OCI-LY3 (cell line): Measurements from ENCODE around the gene AGPAT4.

Source experiments
- H2AFZ ChIP-seq: fragments of 200-600, 300-600 bp; shearing (Covaris generic); 2 replicates; pipeline ENCODE4 v1.6.0; 2014; ENCODE audit warnings: antibody characterized with exemption, low read depth, low read length
- H3K27ac ChIP-seq: fragments of 200-600, 300-600 bp; sonication (generic); 2 replicates; pipeline ENCODE4 v1.5.1; 2014; ENCODE audit warnings: mild to moderate bottlenecking, low read length, moderate library complexity, mixed read lengths
- H3K27me3 ChIP-seq: fragments of 200-600, 300-600 bp; sonication (generic); 2 replicates; pipeline ENCODE4 v1.6.1; 2014; ENCODE audit warnings: low read depth, low read length, mixed read lengths
- H3K36me3 ChIP-seq: fragments of 200-600, 300-600 bp; sonication (generic); replicated peaks from 2 replicates; pipeline ENCODE3; 2014; ENCODE audit warnings: low read depth, low read length, mixed read lengths
- H3K4me1 ChIP-seq: fragments of 300-600, 200-600 bp; sonication (generic); 2 replicates; pipeline ENCODE4 v1.6.1; 2014; ENCODE audit warnings: low read length, mixed read lengths
- H3K4me2 ChIP-seq: fragments of 200-600, 300-600 bp; sonication (generic); 2 replicates; pipeline ENCODE4 v1.6.1; 2014; ENCODE audit warnings: low read length, mixed read lengths
- H3K4me3 ChIP-seq: fragments of 300-600, 200-600 bp; sonication (generic); 2 replicates; pipeline ENCODE4 v1.5.1; 2014; ENCODE audit warnings: antibody characterized with exemption, mild to moderate bottlenecking, low read length, moderate library complexity
- H3K79me2 ChIP-seq: fragments of 300-600, 200-600 bp; shearing (Covaris generic); 2 replicates; pipeline ENCODE4 v1.6.1; 2014; ENCODE audit warnings: mild to moderate bottlenecking, low read length, mixed read lengths
- H3K9ac ChIP-seq: fragments of 300-600, 200-600 bp; shearing (Covaris generic); 2 replicates; pipeline ENCODE4 v1.6.0; 2014; ENCODE audit warnings: mild to moderate bottlenecking, low read length, moderate library complexity
- H3K9me3 ChIP-seq: fragments of 200-600, 300-600 bp; shearing (Covaris generic); 2 replicates; pipeline ENCODE4 v1.6.1; 2014; ENCODE audit warnings: low read length, mixed read lengths; ENCODE audit not compliant: insufficient read depth
- H4K20me1 ChIP-seq: fragments of 200-600, 300-600 bp; sonication (generic); 2 replicates; pipeline ENCODE4 v1.6.1; 2016; ENCODE audit warnings: low read length, mixed read lengths; ENCODE audit not compliant: insufficient read depth
- EZH2phosphoT487 ChIP-seq: fragments of 200-600 bp; shearing (Covaris generic); IDR thresholded peaks from 2 replicates; pipeline ENCODE4 v1.6.1; 2018; ENCODE audit warnings: antibody characterized with exemption, mixed run types, low read depth
- TF ChIP-seq, protein P1 (sequence below): fragments of 200-600, 300-600 bp; sonication (generic); IDR thresholded peaks from 2 replicates; pipeline ENCODE4 v1.5.1; 2014; ENCODE audit warnings: antibody characterized with exemption, low read length, low read depth

The AGPAT4 gene

DNA sequence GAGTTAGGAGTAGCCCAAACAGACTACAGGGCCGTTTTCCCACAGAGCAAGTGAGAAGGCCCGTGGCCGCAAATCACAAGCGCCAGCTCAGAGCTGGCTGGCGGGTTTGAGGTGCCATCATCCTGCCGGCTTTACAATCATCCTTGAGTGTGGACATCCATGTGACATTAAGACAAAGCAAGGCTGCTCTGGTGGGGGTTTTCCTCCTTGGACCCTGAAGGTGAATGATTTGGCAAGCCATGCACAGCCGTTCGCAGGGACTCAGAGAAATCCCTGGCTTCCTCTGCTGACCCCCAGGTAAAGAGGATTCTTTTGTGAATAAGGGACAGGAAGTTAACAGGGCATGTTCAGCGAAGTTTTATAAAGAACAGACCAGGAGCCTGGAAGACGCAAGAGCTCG, 137.2 kb downstream of the AGPAT4 start:
- Histone ChIP-seq H3K27me3 (no peaks in the 10 kb centered on the region), H3K9me3 (no peaks in the 10 kb centered on the region), H3K27ac (no peak overlapping the region), H3K4me1 (peaks cover 18% of the 10 kb centered on the region), H3K36me3 (no peaks in the 10 kb centered on the region), H2AFZ (no peak overlapping the region), H3K4me3 (no peak overlapping the region), H3K4me2 (no peak overlapping the region), H4K20me1 (no peaks in the 10 kb centered on the region), H3K79me2 (no peaks in the 10 kb centered on the region), H3K9ac (no peak overlapping the region)
- TF ChIP-seq, protein P1, sequence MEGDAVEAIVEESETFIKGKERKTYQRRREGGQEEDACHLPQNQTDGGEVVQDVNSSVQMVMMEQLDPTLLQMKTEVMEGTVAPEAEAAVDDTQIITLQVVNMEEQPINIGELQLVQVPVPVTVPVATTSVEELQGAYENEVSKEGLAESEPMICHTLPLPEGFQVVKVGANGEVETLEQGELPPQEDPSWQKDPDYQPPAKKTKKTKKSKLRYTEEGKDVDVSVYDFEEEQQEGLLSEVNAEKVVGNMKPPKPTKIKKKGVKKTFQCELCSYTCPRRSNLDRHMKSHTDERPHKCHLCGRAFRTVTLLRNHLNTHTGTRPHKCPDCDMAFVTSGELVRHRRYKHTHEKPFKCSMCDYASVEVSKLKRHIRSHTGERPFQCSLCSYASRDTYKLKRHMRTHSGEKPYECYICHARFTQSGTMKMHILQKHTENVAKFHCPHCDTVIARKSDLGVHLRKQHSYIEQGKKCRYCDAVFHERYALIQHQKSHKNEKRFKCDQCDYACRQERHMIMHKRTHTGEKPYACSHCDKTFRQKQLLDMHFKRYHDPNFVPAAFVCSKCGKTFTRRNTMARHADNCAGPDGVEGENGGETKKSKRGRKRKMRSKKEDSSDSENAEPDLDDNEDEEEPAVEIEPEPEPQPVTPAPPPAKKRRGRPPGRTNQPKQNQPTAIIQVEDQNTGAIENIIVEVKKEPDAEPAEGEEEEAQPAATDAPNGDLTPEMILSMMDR = no peak
- no peak for TF ChIP-seq EZH2phosphoT487

DNA sequence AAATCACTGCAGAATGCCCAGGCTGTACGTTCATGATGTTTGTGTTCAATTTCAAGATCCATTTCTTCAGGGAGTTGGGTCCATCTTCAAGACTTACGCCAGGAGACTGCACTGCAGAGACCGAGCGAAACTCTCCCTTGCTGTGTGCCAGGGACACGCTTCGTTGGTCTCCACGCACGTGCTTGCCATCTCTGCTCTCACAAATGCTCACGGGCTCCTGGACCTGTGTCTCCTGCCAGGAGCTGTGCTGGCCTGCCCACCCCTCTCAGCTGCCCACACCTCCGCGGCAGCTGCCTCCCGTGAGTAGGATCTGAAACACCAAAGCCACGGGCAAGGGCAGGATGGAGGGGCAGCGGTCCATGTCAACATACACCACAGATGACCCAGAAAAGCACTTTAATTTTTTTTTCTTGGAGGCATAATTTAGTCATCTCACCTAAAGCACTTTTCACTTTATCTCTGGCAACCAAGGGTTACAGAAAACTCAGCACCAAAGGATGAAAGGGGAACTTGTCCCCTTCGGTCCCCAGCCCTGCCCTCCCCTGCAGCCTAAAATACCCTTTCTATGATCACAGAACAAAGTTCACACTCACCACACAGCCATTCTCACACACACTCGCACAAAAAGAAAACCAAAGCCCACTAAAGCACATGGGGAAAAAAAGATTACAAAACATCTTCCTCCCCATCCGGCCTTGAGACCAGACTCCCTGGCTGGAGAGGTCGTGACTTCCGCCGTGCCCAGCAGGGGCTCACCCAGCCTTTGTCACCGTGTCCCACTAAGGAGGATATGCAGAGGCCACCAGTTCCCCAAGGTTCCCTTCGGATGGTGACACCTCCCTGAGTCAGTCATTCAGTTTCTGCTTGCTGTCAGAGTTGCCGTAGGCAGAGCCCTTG, 137.9 kb downstream of the AGPAT4 start:
- H4K20me1 ChIP-seq = no peaks in the 10 kb centered on the region
- peak overlapping the region; percentile 30 for H3K4me2 ChIP-seq
- H2AFZ ChIP-seq = no peak overlapping the region
- H3K4me3 ChIP-seq = no peak overlapping the region
- 0 out of 2 replicates have a peak overlapping the region, but pooled peaks have one; percentile 19 for H3K27ac ChIP-seq
- H3K4me1 ChIP-seq = peaks cover 20% of the 10 kb centered on the region
- no peaks in the 10 kb centered on the region for H3K27me3 ChIP-seq
- H3K36me3 ChIP-seq = no peaks in the 10 kb centered on the region
- no peaks in the 10 kb centered on the region for H3K9me3 ChIP-seq
- no peak overlapping the region for H3K9ac ChIP-seq
- no peaks in the 10 kb centered on the region for H3K79me2 ChIP-seq
- no peak for TF ChIP-seq EZH2phosphoT487
- TF ChIP-seq, protein P1 = no peak

DNA sequence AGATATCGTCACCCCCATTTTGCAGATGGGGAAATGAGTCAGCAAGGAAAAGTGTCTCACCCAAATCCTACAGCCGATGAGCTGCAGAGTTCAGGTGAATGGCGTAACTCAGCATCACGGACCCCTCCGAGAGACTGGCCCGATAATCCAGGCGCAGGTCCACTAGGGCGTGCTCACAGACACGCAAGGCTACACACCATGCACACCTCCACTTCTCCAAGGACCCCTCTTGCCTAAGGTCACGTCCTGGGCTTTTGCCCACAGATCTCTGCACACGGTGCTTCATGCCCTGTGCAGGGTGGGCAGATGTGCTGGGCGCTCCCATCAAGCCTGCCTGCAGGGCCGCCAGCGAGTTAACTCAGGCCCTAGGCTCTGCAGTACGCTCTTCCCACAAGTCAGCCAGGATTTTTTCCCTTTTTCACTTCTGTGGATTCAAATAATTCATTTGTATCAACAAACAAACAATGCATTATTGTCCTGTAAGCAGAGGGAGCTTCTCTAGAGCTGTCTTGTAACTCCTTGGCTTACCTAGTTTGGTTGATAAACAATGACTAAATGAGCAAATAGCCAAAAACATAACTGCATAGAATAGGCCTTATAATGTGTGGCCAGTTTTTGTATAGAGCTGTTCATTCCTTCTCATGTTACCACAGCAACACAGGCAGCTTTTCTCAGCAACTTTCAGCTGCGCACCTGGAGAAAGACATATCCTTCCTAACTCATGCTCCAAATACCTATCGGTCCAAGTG, 139.1 kb downstream of the AGPAT4 start:
- peaks cover 20% of the 10 kb centered on the region for H3K4me1 ChIP-seq
- no peaks in the 10 kb centered on the region for H3K9me3 ChIP-seq
- H3K79me2 ChIP-seq = no peaks in the 10 kb centered on the region
- H2AFZ ChIP-seq = no peak overlapping the region
- no peak overlapping the region for H3K27ac ChIP-seq
- no peaks in the 10 kb centered on the region for H3K27me3 ChIP-seq
- H3K4me3 ChIP-seq = no peak overlapping the region
- H3K36me3 ChIP-seq = peaks cover 4% of the 10 kb centered on the region
- H4K20me1 ChIP-seq = no peaks in the 10 kb centered on the region
- no peak overlapping the region for H3K4me2 ChIP-seq
- TF ChIP-seq EZH2phosphoT487 = no peak
- TF ChIP-seq, protein P1 = no peak
- H3K9ac ChIP-seq = no peak overlapping the region

DNA sequence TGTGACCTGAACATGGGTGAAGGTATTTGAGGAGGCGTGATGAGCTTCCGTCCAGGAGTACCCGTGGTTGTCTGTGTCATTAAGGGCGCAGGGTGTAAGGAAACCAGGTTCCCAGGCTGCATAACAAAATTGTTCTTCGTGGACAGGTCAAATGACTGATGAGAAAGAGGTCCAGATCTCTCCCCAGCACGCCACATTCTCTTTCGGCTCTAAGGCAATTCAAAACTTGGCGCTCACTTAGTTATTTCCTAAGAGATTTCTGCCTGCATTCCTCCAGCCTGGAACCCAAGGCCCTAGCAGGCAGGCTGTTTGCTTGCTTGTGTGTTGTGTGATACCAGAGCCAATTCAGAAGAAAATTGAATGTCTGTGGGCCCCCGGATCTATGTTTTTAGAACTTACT, 139.9 kb downstream of the AGPAT4 start:
- no peak overlapping the region for H2AFZ ChIP-seq
- no peaks in the 10 kb centered on the region for H4K20me1 ChIP-seq
- H3K27ac ChIP-seq = no peak overlapping the region
- peaks cover 20% of the 10 kb centered on the region for H3K4me1 ChIP-seq
- H3K9me3 ChIP-seq = no peaks in the 10 kb centered on the region
- TF ChIP-seq, protein P1 = no peak
- no peak for TF ChIP-seq EZH2phosphoT487
- H3K4me2 ChIP-seq = no peak overlapping the region
- H3K9ac ChIP-seq = no peak overlapping the region
- no peak overlapping the region for H3K4me3 ChIP-seq
- H3K27me3 ChIP-seq = no peaks in the 10 kb centered on the region
- peaks cover 4% of the 10 kb centered on the region for H3K36me3 ChIP-seq
- no peaks in the 10 kb centered on the region for H3K79me2 ChIP-seq
